Activated naive CD4-positive, alpha-beta T cell treated with Interleukin-2 at 50 U/mL for 16 hours (primary cell): Measurements from ENCODE around the gene RNH1.
"Not testable (repeated sequence)": the region's sequence is repeated elsewhere in the genome, so short reads cannot be mapped to it uniquely, and the experiment has no call there.

Experiments
- DNase-seq: peaks from one replicate; pipeline ENCODE4 v3.0.0-alpha.2; 2020

Gene RNH1

DNA sequence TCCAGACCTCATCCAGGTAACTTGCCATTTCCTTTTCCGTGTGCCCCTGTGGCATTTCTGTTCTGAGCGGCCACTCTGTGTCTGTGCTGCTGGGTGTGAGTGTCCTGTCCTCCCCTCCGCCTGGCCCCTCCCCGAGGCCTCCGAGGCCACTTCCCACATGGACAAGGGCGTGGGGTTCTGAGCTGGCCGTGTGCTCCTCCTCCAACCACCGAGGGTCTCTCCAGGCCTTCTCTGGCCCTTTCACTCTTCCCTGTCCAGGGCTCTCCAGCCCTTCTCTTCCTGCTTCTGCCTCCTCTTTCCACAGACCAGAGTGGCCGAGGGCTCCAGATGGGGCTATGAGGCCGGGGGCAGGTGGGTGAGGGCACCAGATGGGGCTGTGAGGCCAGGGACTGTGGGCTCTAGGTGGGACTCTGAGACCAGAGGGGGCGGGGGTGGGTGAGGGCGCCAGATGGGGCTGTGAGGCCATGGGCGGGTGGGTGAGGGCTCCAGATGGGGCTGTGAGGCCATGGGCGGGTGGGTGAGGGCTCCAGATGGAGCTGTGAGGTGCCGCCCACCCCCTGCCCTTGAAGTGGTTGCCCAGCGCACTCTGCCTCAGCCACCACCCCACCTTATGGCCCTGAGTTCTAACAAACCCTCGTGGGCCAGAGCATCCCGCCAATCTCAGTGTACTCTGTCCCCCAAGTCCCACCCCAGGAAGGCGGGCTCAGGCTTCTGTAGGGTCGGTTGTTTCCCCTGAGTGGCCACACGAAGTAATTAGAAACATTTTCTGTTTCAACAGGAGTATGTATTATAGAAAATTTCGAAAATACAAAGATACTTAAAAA lies 32.9 kb downstream of the RNH1 start:
- no peak for DNase-seq

DNA sequence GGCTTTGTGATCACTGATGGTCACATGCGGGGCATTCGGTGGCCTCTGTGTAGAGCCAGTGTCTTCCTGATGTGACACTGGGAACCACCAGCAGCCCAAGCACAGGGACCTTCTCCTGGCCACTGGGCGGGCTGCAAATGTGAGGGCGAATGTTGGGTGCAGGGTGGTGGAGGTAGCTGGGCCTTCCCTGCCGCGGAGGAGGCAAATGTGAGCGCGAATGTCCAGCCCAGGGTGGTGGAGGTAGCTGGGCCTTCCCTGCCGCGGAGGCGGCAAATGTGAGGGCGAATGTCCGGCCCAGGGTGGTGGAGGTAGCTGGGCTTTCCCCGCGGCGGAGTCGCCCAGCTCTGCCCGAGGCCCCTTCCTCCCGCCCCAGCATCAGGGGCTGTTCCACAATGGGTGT lies 33.6 kb downstream of the RNH1 start:
- no peak for DNase-seq

- no peak for DNase-seq
Measured at GRCh38 chr11:472816-473215, 34.2 kb downstream of the RNH1 start.

GRCh38 chr11:472272-472671 lies 34.8 kb downstream of the RNH1 start:
- no peak for DNase-seq

DNA sequence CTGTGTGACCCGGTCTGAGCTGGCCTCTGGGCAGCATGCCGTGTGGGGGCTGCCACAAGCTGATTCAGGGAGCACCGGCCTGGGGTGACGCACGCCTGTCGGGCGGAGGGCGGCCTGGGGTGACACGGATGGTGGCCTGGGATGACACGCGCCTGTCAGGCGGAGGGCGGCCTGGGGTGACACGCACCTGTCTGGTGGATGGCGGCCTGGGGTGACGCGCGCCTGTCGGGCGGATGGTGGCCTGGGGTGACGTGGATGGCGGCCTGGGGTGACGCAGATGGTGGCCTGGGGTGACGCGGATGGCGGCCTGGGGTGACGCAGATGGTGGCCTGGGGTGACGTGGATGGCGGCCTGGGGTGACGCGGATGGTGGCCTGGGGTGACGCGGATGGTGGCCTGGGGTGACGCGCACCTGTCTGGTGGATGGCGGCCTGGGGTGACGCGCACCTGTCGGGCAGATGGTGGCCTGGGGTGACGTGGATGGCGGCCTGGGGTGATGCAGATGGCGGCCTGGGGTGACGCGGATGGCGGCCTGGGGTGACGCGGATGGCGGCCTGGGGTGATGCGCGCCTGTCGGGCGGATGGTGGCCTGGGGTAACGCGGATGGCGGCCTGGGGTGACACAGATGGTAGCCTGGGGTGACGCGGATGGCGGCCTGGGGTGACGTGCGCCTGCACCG lies 35.4 kb downstream of the RNH1 start:
- DNase-seq: no peak

- DNase-seq: no peak
Measured at GRCh38 chr11:469684-470560, 37.1 kb downstream of the RNH1 start.

- not testable (repeated sequence) for DNase-seq
Measured at GRCh38 chr11:469026-469683, 37.9 kb downstream of the RNH1 start.

DNA sequence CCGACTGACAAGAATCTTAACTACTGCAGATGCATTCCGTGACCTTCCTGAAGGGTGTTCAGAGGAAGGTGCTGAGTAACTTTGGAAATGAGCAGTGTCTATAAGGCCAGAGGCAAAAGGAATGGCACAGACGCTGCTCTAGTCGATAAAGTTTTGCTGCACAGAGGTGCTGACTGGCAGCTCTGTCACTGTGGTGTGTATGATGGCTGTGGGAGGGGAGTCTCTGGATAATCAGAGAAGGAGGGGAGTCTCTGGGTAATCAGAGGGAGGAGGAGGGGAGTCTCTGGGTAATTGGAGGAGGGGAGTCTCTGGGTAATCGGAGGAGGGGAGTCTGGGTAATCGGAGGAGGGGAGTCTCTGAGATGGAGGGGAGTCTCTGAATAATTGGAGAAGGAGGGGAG lies 38.5 kb downstream of the RNH1 start:
- no peak for DNase-seq

DNA sequence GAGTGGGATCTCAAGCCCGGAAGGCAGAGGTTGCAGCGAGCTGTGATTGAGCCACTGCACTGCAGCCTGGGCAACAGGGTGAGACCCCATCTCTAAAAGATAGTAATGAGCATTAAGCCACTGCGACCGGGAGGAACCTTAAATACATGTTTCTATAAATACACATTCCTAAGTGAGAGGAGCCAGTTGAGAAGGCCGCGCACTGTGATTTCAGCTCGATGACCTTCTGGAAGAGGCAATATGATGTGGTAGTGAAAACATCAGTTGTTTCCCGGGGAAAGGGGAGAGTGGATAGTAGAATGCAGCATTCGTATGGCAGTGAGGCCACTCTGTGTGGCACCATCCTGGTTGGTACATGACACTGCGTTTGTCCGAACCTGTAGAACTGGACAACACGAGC lies 39.0 kb downstream of the RNH1 start:
- DNase-seq: no peak

- DNase-seq: no peak
Measured at GRCh38 chr11:465896-466530, 41.0 kb downstream of the RNH1 start.

GRCh38 chr11:464316-464715 lies 42.7 kb downstream of the RNH1 start:
- DNase-seq: no peak

DNA sequence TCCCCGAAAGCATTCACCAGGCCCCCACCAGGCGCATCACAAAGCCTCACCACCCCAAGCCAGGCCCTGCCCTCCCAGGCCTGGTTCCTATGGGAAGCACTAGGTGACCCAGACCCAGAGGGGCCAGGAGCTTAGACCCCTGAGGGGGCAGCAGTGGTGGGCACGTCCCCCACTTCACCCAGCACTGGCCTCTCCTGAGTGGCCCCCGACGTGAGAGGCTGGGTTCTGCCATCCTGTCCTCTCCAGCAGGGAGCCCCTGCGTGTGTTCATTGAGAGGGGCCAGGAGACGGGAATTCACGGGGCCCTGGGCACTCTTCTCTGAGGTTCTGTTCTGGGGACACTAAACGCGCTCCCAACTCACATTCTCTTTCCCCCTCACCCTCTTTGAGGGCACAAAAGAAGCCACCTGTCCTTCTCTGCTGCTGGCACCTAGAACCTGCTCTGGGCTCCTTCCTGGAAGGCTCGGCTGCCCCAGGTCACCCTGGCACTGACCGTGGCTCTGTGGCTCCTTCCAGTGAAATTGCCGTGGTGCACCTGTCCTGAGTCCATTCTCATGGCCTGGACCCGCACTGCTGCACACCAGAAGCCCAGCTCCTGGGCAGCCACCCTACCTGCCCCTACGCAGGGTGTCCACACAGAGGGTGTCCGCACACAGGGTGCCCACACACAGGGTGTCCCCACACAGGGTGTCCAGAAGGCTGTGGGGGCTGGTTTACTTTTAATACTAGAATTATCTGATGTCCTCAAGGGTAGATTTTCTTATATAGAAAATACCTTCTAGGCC lies 44.7 kb downstream of the RNH1 start:
- no peak for DNase-seq

- DNase-seq: no peak
Measured at GRCh38 chr11:461626-462025, 45.4 kb downstream of the RNH1 start.

DNA sequence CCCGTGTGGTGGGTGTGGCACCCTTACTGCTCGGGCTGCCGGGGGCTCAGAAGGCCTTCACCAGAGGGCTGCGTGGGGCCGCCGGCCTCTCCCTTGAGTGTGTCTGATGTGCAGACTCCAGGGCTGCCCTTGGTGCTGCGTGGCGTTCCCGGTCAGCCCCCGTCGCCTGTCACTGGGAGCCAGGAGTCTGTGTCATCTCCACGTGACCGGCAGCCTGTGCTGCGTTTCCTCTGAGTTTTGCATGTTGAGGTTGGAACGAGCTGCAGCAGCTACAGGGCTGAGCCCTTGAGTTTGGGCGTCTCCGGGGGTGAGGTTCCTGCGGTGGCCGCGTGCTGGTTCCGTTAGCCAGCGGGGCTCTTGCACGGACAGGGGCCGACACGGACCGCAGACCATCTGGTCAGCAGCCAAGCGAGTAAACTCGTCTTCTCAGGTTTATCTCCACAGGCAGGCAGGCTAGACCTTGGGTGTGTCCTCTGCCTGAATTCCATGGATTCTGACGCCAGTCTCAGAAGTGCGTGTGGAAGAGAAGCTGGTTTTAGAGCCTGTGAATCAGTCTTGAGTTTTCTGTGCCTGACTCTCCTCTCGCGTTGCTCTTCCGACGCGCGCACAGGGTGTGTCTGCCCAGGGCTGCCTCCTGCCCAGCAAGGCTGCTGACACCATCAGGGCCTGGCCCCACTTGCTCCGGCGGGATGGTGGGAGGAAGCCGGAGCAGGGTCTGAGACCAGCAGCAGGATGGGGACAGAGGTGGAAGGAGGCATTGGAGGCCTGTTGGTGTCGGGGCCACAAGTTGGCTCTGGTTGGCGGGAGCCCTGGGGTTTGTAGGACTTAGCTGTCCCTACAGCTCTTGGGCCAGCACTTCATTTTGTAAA lies 46.5 kb downstream of the RNH1 start:
- DNase-seq: no peak

DNA sequence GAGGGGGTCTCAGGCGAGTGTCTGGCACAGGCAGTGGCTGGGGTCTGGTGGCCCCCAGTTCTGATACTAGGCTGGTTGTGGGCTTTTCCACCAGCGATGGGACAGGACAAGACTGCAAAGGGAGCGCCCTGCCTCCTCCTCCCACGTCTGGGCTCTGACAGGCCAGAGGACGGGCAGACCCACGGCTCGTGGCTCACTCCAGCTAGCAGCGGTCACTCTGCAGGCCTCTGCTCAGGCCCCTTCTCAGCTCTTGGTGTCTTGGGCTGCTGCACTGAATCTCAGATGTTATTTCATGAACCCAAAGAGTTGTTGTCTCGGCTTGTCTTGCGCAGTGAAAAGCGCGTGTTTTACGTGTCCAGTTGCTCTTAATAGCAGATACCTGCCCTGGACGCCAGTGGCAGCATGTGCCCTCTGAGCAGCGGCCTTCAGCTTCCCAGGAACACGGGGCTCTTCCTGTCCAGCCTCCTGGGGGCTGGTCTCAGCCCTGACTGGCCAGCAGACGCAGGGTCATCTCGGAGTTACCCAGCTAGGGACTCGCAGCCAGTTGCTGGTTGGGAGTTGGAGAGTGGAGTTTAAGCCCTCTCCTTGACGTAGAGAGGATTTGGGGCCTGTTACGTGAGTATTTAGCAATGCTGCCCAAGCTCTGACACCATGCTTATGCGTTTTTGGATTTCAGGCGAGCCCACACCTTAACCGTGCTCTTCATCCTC lies 47.4 kb downstream of the RNH1 start:
- DNase-seq: no peak

DNA sequence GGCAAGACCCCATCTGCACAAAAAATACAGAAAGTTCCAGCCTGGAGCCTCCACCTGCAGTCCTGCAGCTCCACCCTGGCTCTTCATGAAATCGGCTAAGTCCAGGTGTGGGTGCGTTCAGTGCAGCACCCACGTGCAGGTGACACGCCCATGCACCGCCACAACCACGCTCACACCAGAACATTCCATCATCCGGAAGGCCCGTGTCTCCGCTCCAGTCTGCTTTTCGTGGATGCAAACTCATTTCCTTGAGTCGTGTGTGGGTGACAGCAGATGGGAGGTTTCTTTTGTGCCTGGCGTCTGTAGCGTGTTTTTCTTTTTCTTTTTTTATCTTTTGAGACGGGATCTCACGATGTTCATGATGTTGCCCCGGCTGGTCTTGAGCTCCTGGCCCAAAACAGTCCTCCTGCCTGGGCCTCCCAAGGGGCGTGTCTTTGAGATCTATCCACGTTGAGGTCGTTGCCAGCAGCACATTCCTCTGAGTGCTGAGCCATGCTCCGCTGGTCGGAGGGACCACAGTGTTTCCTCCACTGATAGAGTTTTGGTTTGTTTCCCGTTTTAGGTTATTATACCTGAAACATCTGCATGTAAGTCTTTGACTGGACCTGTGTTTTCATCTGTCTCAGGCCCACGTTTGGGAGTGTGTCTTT lies 49.8 kb downstream of the RNH1 start:
- no peak for DNase-seq

DNA sequence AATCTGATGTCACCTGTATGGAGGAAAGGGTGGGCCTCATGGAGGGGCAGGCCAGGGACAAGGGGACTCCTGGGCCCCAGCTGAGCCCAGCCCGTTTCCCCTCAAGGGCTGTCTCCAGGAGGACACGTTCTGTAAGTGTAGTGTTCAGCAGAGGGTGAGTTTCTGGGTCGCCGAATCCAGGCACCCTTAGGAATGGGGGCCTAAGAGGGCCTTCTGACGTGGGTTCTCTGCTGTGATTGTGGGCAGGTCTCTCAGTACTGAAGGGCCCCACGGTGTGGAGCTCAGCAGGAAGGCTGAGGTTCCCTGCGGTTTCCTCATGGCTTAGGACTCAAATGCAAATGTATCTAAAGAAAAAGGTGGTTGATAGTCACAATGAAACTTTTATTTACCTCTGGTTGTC lies 50.5 kb downstream of the RNH1 start:
- DNase-seq: peak; percentile 45

DNA sequence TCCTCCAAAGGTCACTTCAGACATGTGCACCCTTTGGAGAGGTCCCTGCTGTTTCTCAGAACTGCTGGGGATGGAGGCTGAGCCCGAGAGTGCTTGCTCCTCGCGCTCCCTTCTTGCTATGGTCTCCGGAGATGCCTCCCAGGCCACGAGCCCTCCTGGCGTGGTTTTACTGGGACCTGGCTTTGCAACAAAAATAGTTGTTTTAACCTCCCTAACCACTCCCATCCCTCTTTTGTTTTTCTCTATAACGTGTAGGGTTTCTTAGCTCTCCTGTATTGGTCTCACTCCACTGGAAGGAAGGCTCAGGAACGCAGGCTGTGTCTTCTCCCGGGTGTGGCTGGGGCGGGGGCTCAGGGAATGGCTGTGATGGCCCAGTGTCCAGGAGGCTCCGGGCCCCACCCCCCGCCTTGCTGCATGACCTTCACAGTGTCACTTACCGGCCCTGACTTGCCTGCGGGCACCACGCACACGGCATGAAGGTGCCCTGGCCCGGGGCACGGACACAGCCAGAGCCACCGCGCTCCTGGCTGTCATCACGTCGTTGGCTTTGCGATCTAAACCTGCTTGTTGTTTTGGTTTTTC lies 51.4 kb downstream of the RNH1 start:
- no peak for DNase-seq
